NCI-H345 (cell line): ENCODE data around the gene RCC2.

ENCODE experiments used
- DNase-seq: peaks from one replicate; lab custom pipeline; 2025; lab: John Stamatoyannopoulos, UW

Gene RCC2

DNA sequence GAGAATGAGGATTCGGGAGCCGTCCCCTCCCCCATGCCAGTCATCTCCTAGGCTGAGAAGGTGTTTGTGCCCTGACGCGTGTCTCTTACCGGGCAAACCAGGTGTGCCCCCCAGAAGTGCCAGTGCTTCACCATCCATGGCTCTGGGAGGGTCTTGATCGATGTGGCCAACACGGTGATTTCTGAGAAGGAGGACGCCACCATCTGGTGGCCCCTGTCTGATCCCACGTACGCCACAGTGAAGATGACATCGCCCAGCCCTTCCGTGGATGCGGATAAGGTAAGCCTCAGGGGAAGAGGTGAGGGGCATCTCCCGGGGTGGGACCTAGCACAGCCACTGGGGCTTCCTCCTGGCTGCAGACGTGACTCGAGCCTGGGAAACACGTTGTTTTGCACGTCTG is 66.5 kb downstream of the RCC2 start:
- DNase-seq: no peak

- no peak for DNase-seq
Measured at GRCh38 chr1:17371896-17372295, 67.6 kb downstream of the RCC2 start, which contains the start of gene PADI6. Gene PADI6, plus strand, starts transcription at chr1:17372196. Its CDS starts 50 bp downstream, at chr1:17372246.

GRCh38 chr1:17370618-17371017 is 68.9 kb downstream of the RCC2 start:
- no peak for DNase-seq

DNA sequence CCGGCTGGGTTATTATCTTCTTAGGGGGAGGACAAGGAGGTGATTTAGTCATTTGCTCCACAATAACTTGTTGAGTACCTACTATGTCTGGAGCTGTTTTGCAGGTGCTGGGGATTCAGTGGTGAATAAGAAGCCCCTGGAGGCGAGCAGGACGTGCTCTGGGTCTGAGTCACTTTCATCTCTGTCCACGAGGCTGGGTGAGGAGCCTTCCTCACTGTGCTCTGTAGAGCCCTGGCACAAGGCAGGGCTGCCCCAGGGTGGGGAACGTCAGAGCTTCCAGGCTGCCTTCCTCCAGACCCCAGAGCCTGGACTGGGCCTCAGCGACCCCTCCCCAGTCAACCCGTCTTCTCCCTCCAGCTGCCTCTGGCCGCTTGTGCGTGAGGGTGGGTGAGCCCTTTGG is 70.0 kb downstream of the RCC2 start:
- no peak for DNase-seq

- DNase-seq: no peak
Measured at GRCh38 chr1:17365293-17365692, 74.2 kb downstream of the RCC2 start.

- DNase-seq: no peak
Measured at GRCh38 chr1:17363771-17364170, 75.7 kb downstream of the RCC2 start.

GRCh38 chr1:17363351-17363750 is 76.1 kb downstream of the RCC2 start:
- DNase-seq: no peak

DNA sequence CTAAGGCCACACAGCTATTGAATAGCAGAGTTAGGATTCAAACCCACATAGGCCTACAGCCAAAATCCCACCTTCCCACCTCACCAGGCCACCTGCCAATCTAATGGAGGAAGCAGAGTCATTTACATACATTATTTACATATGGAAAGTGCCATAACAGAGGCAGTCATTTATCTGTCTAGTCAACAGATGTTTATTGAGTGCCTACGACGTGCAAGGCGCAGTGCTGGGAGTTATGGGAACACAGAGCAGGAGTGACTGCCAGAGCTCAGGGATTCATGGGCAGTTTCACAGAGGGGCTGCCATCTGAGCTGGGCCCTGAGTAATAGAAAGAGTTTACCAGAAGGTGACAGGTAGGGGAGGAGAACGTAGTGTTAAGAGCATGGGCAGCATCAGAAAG is 77.8 kb downstream of the RCC2 start:
- DNase-seq: no peak

GRCh38 chr1:17360272-17360956 is 79.1 kb downstream of the RCC2 start:
- no peak for DNase-seq

GRCh38 chr1:17359808-17360207 is 79.7 kb downstream of the RCC2 start:
- DNase-seq: no peak

GRCh38 chr1:17359031-17359430 is 80.4 kb downstream of the RCC2 start:
- no peak for DNase-seq

DNA sequence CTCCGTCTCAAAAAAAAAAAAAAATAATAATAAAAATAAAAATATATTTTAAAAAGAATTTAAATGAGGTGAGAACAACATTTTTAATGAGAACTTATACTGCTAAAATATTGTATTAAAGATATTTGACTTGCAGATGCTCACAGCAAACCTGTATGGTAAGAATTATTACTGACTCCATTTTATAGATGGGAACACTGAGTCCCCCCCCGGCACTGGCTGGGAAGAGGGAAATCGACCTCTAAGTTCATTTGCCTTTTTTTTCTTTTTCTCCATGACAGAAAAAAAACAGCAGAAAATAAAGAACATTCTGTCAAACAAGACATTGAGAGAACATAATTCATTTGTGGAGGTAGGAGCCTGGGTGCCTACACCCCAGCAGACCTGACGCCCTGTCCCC is 80.9 kb downstream of the RCC2 start:
- no peak for DNase-seq
